ENCODE measurements around the gene SBK3. TPM values are rescaled to one million over a fixed set of nuclear protein-coding genes. Genes with fewer than 3 reads are reported as not detected.

The SBK3 gene
- total RNA-seq, 1 experiment from 2014 or later, result 2.4 TPM

GRCh38 chr19:55540619-55541018, 4.7 kb downstream of the SBK3 start:
- no TSS peak for BruUV-seq (replicated peaks)
- no peak for TF ChIP-seq CTCF (IDR thresholded peaks at IDR 0.05; ENCODE audit: insufficient read depth in 1 of 2, low read depth in 1 of 2, low read length in 1 of 2, severe bottlenecking in 1 of 2, unreplicated experiment in 1 of 2)
- Histone ChIP-seq H3K9me3 (no peaks in the 10 kb centered on the region), H3K4me3 (ENCODE audit: low read depth, low read length) (no peak overlapping the region), H3K4me1 (peaks cover 16% of the 10 kb centered on the region), H3K27me3 (replicated peaks; ENCODE audit: control insufficient read depth, insufficient read depth, low read length) (no peaks in the 10 kb centered on the region), H3K36me3 (ENCODE audit: control insufficient read depth, insufficient read depth, low read length) (no peaks in the 10 kb centered on the region)
- ChIA-PET CTCF (no interaction called here), POLR2A (no interaction called here)
- H3K4me1 Mint-ChIP-seq (ENCODE audit: low read depth, unreplicated experiment), result peaks cover 8% of the 10 kb centered on the region
- H3K27ac Mint-ChIP-seq (ENCODE audit: unreplicated experiment), result no peak overlapping the region
- intact Hi-C loops (cut with micrococcal nuclease; ENCODE audit: unreplicated experiment), result no loop called here
- no peaks in the 10 kb centered on the region for H3K27me3 Mint-ChIP-seq (ENCODE audit: insufficient read depth, unreplicated experiment)
- H3K9me3 Mint-ChIP-seq (ENCODE audit: unreplicated experiment), result peaks cover 18% of the 10 kb centered on the region
- H3K4me3 Mint-ChIP-seq (ENCODE audit: unreplicated experiment), result no peak overlapping the region
- no peak for DNase-seq
- H3K36me3 Mint-ChIP-seq (ENCODE audit: insufficient read depth, unreplicated experiment), result peaks cover 4% of the 10 kb centered on the region

GRCh38 chr19:55539090-55539984, 6.0 kb downstream of the SBK3 start:
- DNase-seq, result no peak
- Histone ChIP-seq H3K27me3 (replicated peaks; ENCODE audit: control insufficient read depth, insufficient read depth, low read length) (no peaks in the 10 kb centered on the region), H3K36me3 (ENCODE audit: control insufficient read depth, insufficient read depth, low read length) (no peaks in the 10 kb centered on the region), H3K4me3 (ENCODE audit: low read depth, low read length) (no peak overlapping the region), H3K9me3 (no peaks in the 10 kb centered on the region), H3K4me1 (peaks cover 3% of the 10 kb centered on the region)
- H3K4me3 Mint-ChIP-seq (ENCODE audit: unreplicated experiment), result no peak overlapping the region
- POLR2A ChIA-PET, result no interaction called here
- no peaks in the 10 kb centered on the region for H3K27me3 Mint-ChIP-seq (ENCODE audit: insufficient read depth, unreplicated experiment)
- H3K4me1 Mint-ChIP-seq (ENCODE audit: low read depth, unreplicated experiment), result no peaks in the 10 kb centered on the region
- intact Hi-C loops (cut with micrococcal nuclease; ENCODE audit: unreplicated experiment), result no loop called here
- H3K27ac Mint-ChIP-seq (ENCODE audit: unreplicated experiment), result no peak overlapping the region
- peaks cover 18% of the 10 kb centered on the region for H3K9me3 Mint-ChIP-seq (ENCODE audit: unreplicated experiment)
- no peak for TF ChIP-seq CTCF (IDR thresholded peaks at IDR 0.05; ENCODE audit: insufficient read depth in 1 of 2, low read depth in 1 of 2, low read length in 1 of 2, severe bottlenecking in 1 of 2, unreplicated experiment in 1 of 2)
- peaks cover 4% of the 10 kb centered on the region for H3K36me3 Mint-ChIP-seq (ENCODE audit: insufficient read depth, unreplicated experiment)
- CTCF ChIA-PET, result no interaction called here
- BruUV-seq (replicated peaks), result no TSS peak

DNA sequence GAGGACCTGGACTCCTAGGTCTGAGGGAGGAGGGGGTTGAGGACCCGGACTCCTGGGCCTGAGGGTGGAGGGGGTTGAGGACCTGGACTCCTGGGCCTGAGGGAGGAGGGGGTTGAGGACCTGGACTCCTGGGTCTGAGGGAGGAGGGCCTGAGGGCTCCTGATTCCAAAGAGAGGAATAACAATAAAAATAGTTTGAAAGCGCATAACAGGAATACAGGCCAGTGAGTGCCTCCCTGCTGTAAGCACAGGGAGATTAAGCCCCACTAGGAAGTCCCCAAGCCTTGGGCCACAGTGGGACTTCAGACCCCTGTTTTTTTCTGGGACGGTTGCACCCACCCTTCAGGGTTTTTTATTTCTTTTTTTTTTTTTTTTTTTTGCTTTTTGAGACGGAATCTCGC, 7.2 kb downstream of the SBK3 start:
- H3K4me3 Mint-ChIP-seq (ENCODE audit: unreplicated experiment), result no peak overlapping the region

More for the DNA sequence above, 7.2 kb downstream of the SBK3 start:
- H3K27ac Mint-ChIP-seq (ENCODE audit: unreplicated experiment), result no peak overlapping the region
- H3K27me3 Mint-ChIP-seq (ENCODE audit: insufficient read depth, unreplicated experiment), result no peaks in the 10 kb centered on the region
- H3K4me1 ChIP-seq, result 0 out of 2 replicates have a peak, but pooled peaks cover 3% of the 10 kb centered on the region
- BruUV-seq (replicated peaks), result no TSS peak
- ChIA-PET CTCF (interaction anchor here (0.6 kb wide), 1 partner anchor 12 kb away, joined by 3 read pairs; no protein-coding TSS in a partner anchor), POLR2A (no interaction called here)
- TF ChIP-seq CTCF (IDR thresholded peaks at IDR 0.05; ENCODE audit: insufficient read depth in 1 of 2, low read depth in 1 of 2, low read length in 1 of 2, severe bottlenecking in 1 of 2, unreplicated experiment in 1 of 2), result no peak
- H3K36me3 Mint-ChIP-seq (ENCODE audit: insufficient read depth, unreplicated experiment), result peaks cover 4% of the 10 kb centered on the region
- no peaks in the 10 kb centered on the region for H3K36me3 ChIP-seq (ENCODE audit: control insufficient read depth, insufficient read depth, low read length)
- peaks cover 11% of the 10 kb centered on the region for H3K9me3 Mint-ChIP-seq (ENCODE audit: unreplicated experiment)
- no peaks in the 10 kb centered on the region for H3K4me1 Mint-ChIP-seq (ENCODE audit: low read depth, unreplicated experiment)
- intact Hi-C loops (cut with micrococcal nuclease; ENCODE audit: unreplicated experiment), result no loop called here
- no peaks in the 10 kb centered on the region for H3K9me3 ChIP-seq
- no peak overlapping the region for H3K4me3 ChIP-seq (ENCODE audit: low read depth, low read length)
- H3K27me3 ChIP-seq (replicated peaks; ENCODE audit: control insufficient read depth, insufficient read depth, low read length), result no peaks in the 10 kb centered on the region
- no peak for DNase-seq

Measured in Caco-2 (cell line).